T-helper 2 cell treated with Interferon-gamma antibody and Interleukin-4, amounts not matched to agents 5 μg/mL and 100 μg/mL, for 36 hours (primary cell): Measurements from ENCODE around the gene ARL11.

Experiments
- DNase-seq: peaks from one replicate; pipeline ENCODE4 v3.0.0; 2021; ENCODE audit warnings: low spot score
- H3K27ac Mint-ChIP-seq: one replicate; pipeline ENCODE4 v1.8.0; 2021; ENCODE audit warnings: mild to moderate bottlenecking, mixed read lengths
- H3K27me3 Mint-ChIP-seq: one replicate; pipeline ENCODE4 v1.8.0; 2021; ENCODE audit warnings: low read depth, mixed read lengths
- H3K36me3 Mint-ChIP-seq: one replicate; pipeline ENCODE4 v1.8.0; 2021; ENCODE audit warnings: low read depth, mixed read lengths
- H3K4me1 Mint-ChIP-seq: one replicate; pipeline ENCODE4 v1.8.0; 2021; ENCODE audit warnings: low read depth, mixed read lengths
- H3K4me3 Mint-ChIP-seq: one replicate; pipeline ENCODE4 v1.8.0; 2022; ENCODE audit warnings: mild to moderate bottlenecking, moderate library complexity, mixed read lengths
- H3K9me3 Mint-ChIP-seq: one replicate; pipeline ENCODE4 v1.8.0; 2021; ENCODE audit warnings: mixed read lengths

Gene ARL11

GRCh38 chr13:49629196-49629938 is 1.1 kb downstream of the ARL11 start:
- Mint-ChIP-seq H3K9me3 (no peaks in the 10 kb centered on the region), H3K36me3 (peaks cover 6% of the 10 kb centered on the region), H3K4me1 (peaks cover 14% of the 10 kb centered on the region), H3K4me3 (peak overlapping the region; percentile 93), H3K27ac (no peak overlapping the region), H3K27me3 (no peaks in the 10 kb centered on the region)
- DNase-seq, result no peak

GRCh38 chr13:49629947-49630346 is 1.6 kb downstream of the ARL11 start:
- no peak overlapping the region for H3K27ac Mint-ChIP-seq
- no peaks in the 10 kb centered on the region for H3K27me3 Mint-ChIP-seq
- peaks cover 18% of the 10 kb centered on the region for H3K4me1 Mint-ChIP-seq
- no peaks in the 10 kb centered on the region for H3K9me3 Mint-ChIP-seq
- H3K36me3 Mint-ChIP-seq, result peaks cover 6% of the 10 kb centered on the region
- DNase-seq, result no peak
- H3K4me3 Mint-ChIP-seq, result peak overlapping the region; percentile 42

GRCh38 chr13:49630580-49630979 is 2.3 kb downstream of the ARL11 start:
- no peaks in the 10 kb centered on the region for H3K27me3 Mint-ChIP-seq
- no peak overlapping the region for H3K4me3 Mint-ChIP-seq
- H3K36me3 Mint-ChIP-seq, result peaks cover 6% of the 10 kb centered on the region
- H3K4me1 Mint-ChIP-seq, result peaks cover 22% of the 10 kb centered on the region
- H3K9me3 Mint-ChIP-seq, result no peaks in the 10 kb centered on the region
- DNase-seq, result no peak
- H3K27ac Mint-ChIP-seq, result no peak overlapping the region

GRCh38 chr13:49632156-49632555 is 3.8 kb downstream of the ARL11 start:
- Mint-ChIP-seq H3K9me3 (no peaks in the 10 kb centered on the region), H3K4me1 (peaks cover 22% of the 10 kb centered on the region), H3K4me3 (no peak overlapping the region)

GRCh38 chr13:49633710-49634109 is 5.4 kb downstream of the ARL11 start:
- Mint-ChIP-seq H3K36me3 (peaks cover 3% of the 10 kb centered on the region), H3K27ac (no peak overlapping the region), H3K9me3 (no peaks in the 10 kb centered on the region), H3K4me1 (peaks cover 14% of the 10 kb centered on the region), H3K27me3 (no peaks in the 10 kb centered on the region), H3K4me3 (no peak overlapping the region)
- no peak for DNase-seq

More at GRCh38 chr13:49632156-49632555, 3.8 kb downstream of the ARL11 start:
- Mint-ChIP-seq H3K36me3 (peaks cover 6% of the 10 kb centered on the region), H3K27ac (no peak overlapping the region), H3K27me3 (no peaks in the 10 kb centered on the region)
- DNase-seq, result no peak

- H3K4me1 Mint-ChIP-seq, result peaks cover 8% of the 10 kb centered on the region
- peak overlapping the region; percentile 8 for H3K27ac Mint-ChIP-seq
- H3K4me3 Mint-ChIP-seq, result peak overlapping the region; percentile 54
- H3K9me3 Mint-ChIP-seq, result no peaks in the 10 kb centered on the region
- peaks cover 3% of the 10 kb centered on the region for H3K36me3 Mint-ChIP-seq
- H3K27me3 Mint-ChIP-seq, result no peaks in the 10 kb centered on the region
- DNase-seq, result peak; percentile 13
Observed at GRCh38 chr13:49635599-49636433, 7.5 kb downstream of the ARL11 start.

- no peak overlapping the region for H3K27ac Mint-ChIP-seq
- H3K9me3 Mint-ChIP-seq, result no peaks in the 10 kb centered on the region
- peaks cover 3% of the 10 kb centered on the region for H3K36me3 Mint-ChIP-seq
- no peaks in the 10 kb centered on the region for H3K27me3 Mint-ChIP-seq
- peak overlapping the region; percentile 9 for H3K4me3 Mint-ChIP-seq
- no peak for DNase-seq
- H3K4me1 Mint-ChIP-seq, result peaks cover 8% of the 10 kb centered on the region
Observed at GRCh38 chr13:49636705-49637104, 8.4 kb downstream of the ARL11 start.

- no peak for DNase-seq
- no peak overlapping the region for H3K27ac Mint-ChIP-seq
- peaks cover 3% of the 10 kb centered on the region for H3K36me3 Mint-ChIP-seq
- peaks cover 10% of the 10 kb centered on the region for H3K4me1 Mint-ChIP-seq
- no peaks in the 10 kb centered on the region for H3K27me3 Mint-ChIP-seq
- H3K9me3 Mint-ChIP-seq, result no peaks in the 10 kb centered on the region
- H3K4me3 Mint-ChIP-seq, result no peak overlapping the region
Observed at GRCh38 chr13:49638030-49638743, 9.9 kb downstream of the ARL11 start.

- H3K9me3 Mint-ChIP-seq, result no peaks in the 10 kb centered on the region
- H3K36me3 Mint-ChIP-seq, result no peaks in the 10 kb centered on the region
- H3K4me1 Mint-ChIP-seq, result peaks cover 9% of the 10 kb centered on the region
- no peak for DNase-seq
- H3K27me3 Mint-ChIP-seq, result no peaks in the 10 kb centered on the region
- no peak overlapping the region for H3K27ac Mint-ChIP-seq
- H3K4me3 Mint-ChIP-seq, result no peak overlapping the region
Observed at GRCh38 chr13:49638744-49639072, 10.4 kb downstream of the ARL11 start.

- Mint-ChIP-seq H3K4me3 (no peak overlapping the region), H3K27me3 (no peaks in the 10 kb centered on the region), H3K27ac (no peak overlapping the region), H3K4me1 (peaks cover 9% of the 10 kb centered on the region), H3K9me3 (no peaks in the 10 kb centered on the region), H3K36me3 (no peaks in the 10 kb centered on the region)
- no peak for DNase-seq
Observed at GRCh38 chr13:49641801-49642291, 13.5 kb downstream of the ARL11 start.

GRCh38 chr13:49643035-49643646 is 14.8 kb downstream of the ARL11 start:
- no peak for DNase-seq
- H3K4me3 Mint-ChIP-seq, result no peak overlapping the region

GRCh38 chr13:49645451-49645850 is 17.1 kb downstream of the ARL11 start:
- Mint-ChIP-seq H3K4me3 (peak overlapping the region; percentile 63), H3K4me1 (peaks cover 12% of the 10 kb centered on the region), H3K36me3 (no peaks in the 10 kb centered on the region), H3K27ac (peak overlapping the region; percentile 52), H3K9me3 (no peaks in the 10 kb centered on the region), H3K27me3 (no peaks in the 10 kb centered on the region)
- DNase-seq, result no peak

More at GRCh38 chr13:49643035-49643646, 14.8 kb downstream of the ARL11 start:
- Mint-ChIP-seq H3K27me3 (no peaks in the 10 kb centered on the region), H3K27ac (no peak overlapping the region), H3K9me3 (no peaks in the 10 kb centered on the region), H3K4me1 (peaks cover 9% of the 10 kb centered on the region), H3K36me3 (no peaks in the 10 kb centered on the region)

GRCh38 chr13:49646688-49647087 is 18.4 kb downstream of the ARL11 start:
- no peak for DNase-seq
- H3K4me3 Mint-ChIP-seq, result no peak overlapping the region
- H3K9me3 Mint-ChIP-seq, result no peaks in the 10 kb centered on the region
- no peaks in the 10 kb centered on the region for H3K27me3 Mint-ChIP-seq
- no peak overlapping the region for H3K27ac Mint-ChIP-seq
- H3K36me3 Mint-ChIP-seq, result no peaks in the 10 kb centered on the region
- peaks cover 12% of the 10 kb centered on the region for H3K4me1 Mint-ChIP-seq
